ENCODE data around the gene FCN3. TPM values are rescaled to one million over a fixed set of nuclear protein-coding genes. Genes with fewer than 3 reads are reported as not detected.
A peak's percentile ranks its signal among the peaks of the same experiment; 100 is the strongest.

FCN3 gene
- total RNA-seq, 2 experiments from 2014 or later = not detected

DNA sequence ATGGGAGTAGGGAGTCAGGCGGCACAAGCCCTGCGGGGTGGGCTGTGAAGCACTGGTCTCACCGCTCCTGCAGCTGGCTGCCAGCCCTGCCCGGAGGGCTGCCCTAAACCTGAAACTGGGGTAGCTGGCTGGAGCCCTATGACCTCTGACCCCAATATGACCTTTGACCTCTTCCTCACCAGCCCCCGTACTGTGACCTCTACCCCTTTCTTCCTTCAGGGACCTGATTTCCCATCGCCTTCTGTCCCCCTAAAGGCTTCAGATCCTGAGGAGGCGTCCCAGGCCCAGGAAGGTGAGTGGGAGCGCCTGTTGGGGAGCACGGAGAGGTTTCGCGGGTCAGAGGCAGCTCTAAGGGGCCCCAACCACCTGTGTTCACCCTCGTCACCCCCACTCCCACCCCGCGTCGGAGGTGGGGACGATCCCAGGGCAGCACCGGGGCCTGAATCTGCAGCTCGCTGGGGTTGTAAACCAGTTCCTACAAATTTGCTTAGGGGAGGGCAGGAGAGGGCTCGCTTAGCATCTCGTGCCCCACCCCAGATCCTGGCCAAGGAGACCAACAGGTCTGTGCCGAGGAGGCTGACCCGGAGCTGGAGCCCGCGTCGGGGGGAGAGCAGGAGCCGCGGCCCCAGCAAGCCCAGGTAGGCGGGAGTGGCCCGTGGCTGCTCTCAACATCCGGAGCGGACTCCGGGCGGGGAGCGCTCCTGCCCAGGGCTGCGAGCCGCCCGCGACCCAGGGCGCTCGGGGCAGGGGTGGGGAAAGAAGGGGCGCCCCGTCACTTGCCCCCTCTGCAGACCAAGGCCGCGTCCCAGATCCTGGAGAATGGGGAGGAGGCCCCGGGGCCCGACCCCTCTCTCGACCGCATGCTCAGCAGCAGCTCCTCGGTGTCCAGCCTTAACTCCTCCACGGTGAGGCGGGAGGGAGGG, 25.5 kb downstream of the FCN3 start:
- H3K9me3 ChIP-seq (ENCODE audit: control insufficient read depth in 1 of 2, insufficient read depth in 1 of 2, low read length in 2 of 2) = no peaks in the 10 kb centered on the region
- TF ChIP-seq CTCF (IDR thresholded peaks at IDR 0.05) = no peak
- peak overlapping the region; percentile 51 for H3K4me3 ChIP-seq (ENCODE audit: low read length)
- H3K4me1 Mint-ChIP-seq (ENCODE audit: low read depth) = peaks cover 20% of the 10 kb centered on the region
- no peaks in the 10 kb centered on the region for H3K9me3 Mint-ChIP-seq
- H3K36me3 ChIP-seq (ENCODE audit: insufficient read depth, low read length) = peaks cover 58% of the 10 kb centered on the region
- H3K27ac ChIP-seq (ENCODE audit: low read depth in 1 of 2, low read length in 2 of 2) = peak overlapping the region; percentile 37 to 48
- peaks cover 36% of the 10 kb centered on the region for H3K36me3 Mint-ChIP-seq (ENCODE audit: low read depth)
- intact Hi-C loops (cut with DNase I, micrococcal nuclease) = loop anchor here (1.0 to 10.0 kb wide), 2 partner anchors 8 to 1206 kb away; partner anchors contain the start of gene TRNAU1AP (in 1 of the 2)
- H3K27me3 ChIP-seq (ENCODE audit: control insufficient read depth in 1 of 2, insufficient read depth in 2 of 2, low read length in 2 of 2) = no peaks in the 10 kb centered on the region
- H3K27ac Mint-ChIP-seq = peak overlapping the region; percentile 69
- peaks cover 35% of the 10 kb centered on the region for H3K4me1 ChIP-seq (ENCODE audit: insufficient read depth, low read length)
- ATAC-seq (ENCODE audit: poor library complexity) (peak; percentile 87), DNase-seq (peak in 7 of 14 experiments; percentile 28 to 58 (median 41))
- POLR2A ChIA-PET = interaction anchor here (1.2 to 1.4 kb wide), 4 partner anchors 8 to 16 kb away, joined by 3 to 13 read pairs (median 6); partner anchors contain the start of gene SYTL1
- H3K27me3 Mint-ChIP-seq = no peaks in the 10 kb centered on the region
- CTCF ChIA-PET = interaction anchor here (0.7 to 1.3 kb wide), 2 partner anchors 8 to 17 kb away, joined by 3 to 4 read pairs; partner anchors contain the start of gene MAP3K6
- peak overlapping the region; percentile 68 for H3K4me3 Mint-ChIP-seq

GRCh38 chr1:27346991-27347624, 27.5 kb downstream of the FCN3 start:
- Mint-ChIP-seq H3K4me1 (ENCODE audit: low read depth) (peaks cover 37% of the 10 kb centered on the region), H3K9me3 (no peaks in the 10 kb centered on the region), H3K27me3 (no peaks in the 10 kb centered on the region), H3K27ac (peak overlapping the region; percentile 32), H3K36me3 (ENCODE audit: low read depth) (peaks cover 49% of the 10 kb centered on the region), H3K4me3 (peak overlapping the region; percentile 38)
- intact Hi-C loops (cut with DNase I, micrococcal nuclease) = loop anchor here in 1 of 2 experiments (10.0 kb wide), 1 partner anchor 1208 kb away; the partner anchor contains the start of gene TRNAU1AP
- peaks cover 56% of the 10 kb centered on the region for H3K36me3 ChIP-seq (ENCODE audit: insufficient read depth, low read length)
- H3K4me1 ChIP-seq (ENCODE audit: insufficient read depth, low read length) = peaks cover 43% of the 10 kb centered on the region
- no peaks in the 10 kb centered on the region for H3K9me3 ChIP-seq (ENCODE audit: control insufficient read depth in 1 of 2, insufficient read depth in 1 of 2, low read length in 2 of 2)
- TF ChIP-seq CTCF (IDR thresholded peaks at IDR 0.05) = no peak
- H3K27me3 ChIP-seq (ENCODE audit: control insufficient read depth in 1 of 2, insufficient read depth in 2 of 2, low read length in 2 of 2) = no peaks in the 10 kb centered on the region
- no peak overlapping the region for H3K27ac ChIP-seq (ENCODE audit: low read depth in 1 of 2, low read length in 2 of 2)
- DNase-seq = no peak
- ChIA-PET POLR2A (interaction anchor here (2.5 kb wide), 1 partner anchor 9 kb away, joined by 13 read pairs; no protein-coding TSS in a partner anchor), CTCF (interaction anchor here (1.6 kb wide), 1 partner anchor 10 kb away, joined by 4 read pairs; no protein-coding TSS in a partner anchor)
- ATAC-seq (ENCODE audit: poor library complexity) = no peak
- H3K4me3 ChIP-seq (ENCODE audit: low read length) = no peak overlapping the region

GRCh38 chr1:27346357-27346756, 28.3 kb downstream of the FCN3 start:
- H3K4me1 ChIP-seq (ENCODE audit: insufficient read depth, low read length) = peaks cover 49% of the 10 kb centered on the region
- Mint-ChIP-seq H3K36me3 (ENCODE audit: low read depth) (peaks cover 47% of the 10 kb centered on the region), H3K27ac (peak overlapping the region; percentile 18), H3K4me1 (ENCODE audit: low read depth) (peaks cover 43% of the 10 kb centered on the region), H3K9me3 (no peaks in the 10 kb centered on the region), H3K27me3 (no peaks in the 10 kb centered on the region), H3K4me3 (peak overlapping the region; percentile 43)
- H3K27me3 ChIP-seq (ENCODE audit: control insufficient read depth in 1 of 2, insufficient read depth in 2 of 2, low read length in 2 of 2) = no peaks in the 10 kb centered on the region
- peaks cover 50% of the 10 kb centered on the region for H3K36me3 ChIP-seq (ENCODE audit: insufficient read depth, low read length)
- no peaks in the 10 kb centered on the region for H3K9me3 ChIP-seq (ENCODE audit: control insufficient read depth in 1 of 2, insufficient read depth in 1 of 2, low read length in 2 of 2)
- H3K4me3 ChIP-seq (ENCODE audit: low read length) = no peak overlapping the region
- DNase-seq (no peak), ATAC-seq (ENCODE audit: poor library complexity) (no peak)
- POLR2A ChIA-PET = interaction anchor here (2.5 kb wide), 1 partner anchor 10 kb away, joined by 13 read pairs; no protein-coding TSS in a partner anchor
- no peak overlapping the region for H3K27ac ChIP-seq (ENCODE audit: low read depth in 1 of 2, low read length in 2 of 2)
- TF ChIP-seq CTCF (IDR thresholded peaks at IDR 0.05) = no peak
- CTCF ChIA-PET = interaction anchor here (1.0 to 1.6 kb wide), 2 partner anchors 11 to 14 kb away, joined by 3 to 4 read pairs; no protein-coding TSS in a partner anchor
- intact Hi-C loops (cut with DNase I, micrococcal nuclease) = loop anchor here in 1 of 2 experiments (10.0 kb wide), 1 partner anchor 1208 kb away; the partner anchor contains the start of gene TRNAU1AP
